HG03575 (cell line): Measurements from ENCODE around the gene RETREG1.

Experiments
- ATAC-seq: cut with Tn5 transposase; IDR thresholded peaks from one replicate; pipeline ENCODE4 v1.9.1; 2021; ENCODE audit not compliant: unreplicated experiment, insufficient number of reproducible peaks, low FRiP score; ENCODE audit errors: extremely low read depth

Gene RETREG1

GRCh38 chr5:16589658-16590057 lies 27.1 kb downstream of the RETREG1 start:
- ATAC-seq = no peak

GRCh38 chr5:16588434-16589214 lies 28.2 kb downstream of the RETREG1 start:
- ATAC-seq = no peak

GRCh38 chr5:16586556-16586955 lies 30.2 kb downstream of the RETREG1 start:
- ATAC-seq = no peak

GRCh38 chr5:16585041-16585667 lies 31.6 kb downstream of the RETREG1 start:
- no peak for ATAC-seq

- no peak for ATAC-seq
Observed at GRCh38 chr5:16582081-16582480, 34.7 kb downstream of the RETREG1 start.

GRCh38 chr5:16580382-16580781 lies 36.4 kb downstream of the RETREG1 start:
- ATAC-seq = no peak

GRCh38 chr5:16579142-16579847 lies 37.5 kb downstream of the RETREG1 start:
- no peak for ATAC-seq

- ATAC-seq = no peak
Observed at GRCh38 chr5:16578474-16578883, 38.3 kb downstream of the RETREG1 start.

GRCh38 chr5:16577677-16578076 lies 39.1 kb downstream of the RETREG1 start:
- ATAC-seq = no peak

- ATAC-seq = no peak
Observed at GRCh38 chr5:16574789-16575721, 41.7 kb downstream of the RETREG1 start.

- ATAC-seq = no peak
Observed at GRCh38 chr5:16573401-16573800, 43.4 kb downstream of the RETREG1 start.

GRCh38 chr5:16572289-16573015 lies 44.3 kb downstream of the RETREG1 start:
- no peak for ATAC-seq

- ATAC-seq = no peak
Observed at GRCh38 chr5:16571016-16571415, 45.8 kb downstream of the RETREG1 start.

GRCh38 chr5:16570121-16570815 lies 46.5 kb downstream of the RETREG1 start:
- no peak for ATAC-seq

- ATAC-seq = no peak
Observed at GRCh38 chr5:16568875-16569580, 47.8 kb downstream of the RETREG1 start.

GRCh38 chr5:16567365-16567764 lies 49.4 kb downstream of the RETREG1 start:
- ATAC-seq = no peak

GRCh38 chr5:16565118-16565517 lies 51.7 kb downstream of the RETREG1 start:
- ATAC-seq = no peak
